Endothelial cell of hepatic sinusoid (primary cell): ENCODE results near the gene NLK.
"Not testable (repeated sequence)": the region's sequence is repeated elsewhere in the genome, so short reads cannot be mapped to it uniquely, and the experiment has no call there.

Source experiments
- in situ Hi-C: cut with HindIII; loops from 2 replicates; pipeline ENCODE4 v1.10.0; 2017; ENCODE audit warnings: low sequenced_read_pairs

NLK gene

DNA sequence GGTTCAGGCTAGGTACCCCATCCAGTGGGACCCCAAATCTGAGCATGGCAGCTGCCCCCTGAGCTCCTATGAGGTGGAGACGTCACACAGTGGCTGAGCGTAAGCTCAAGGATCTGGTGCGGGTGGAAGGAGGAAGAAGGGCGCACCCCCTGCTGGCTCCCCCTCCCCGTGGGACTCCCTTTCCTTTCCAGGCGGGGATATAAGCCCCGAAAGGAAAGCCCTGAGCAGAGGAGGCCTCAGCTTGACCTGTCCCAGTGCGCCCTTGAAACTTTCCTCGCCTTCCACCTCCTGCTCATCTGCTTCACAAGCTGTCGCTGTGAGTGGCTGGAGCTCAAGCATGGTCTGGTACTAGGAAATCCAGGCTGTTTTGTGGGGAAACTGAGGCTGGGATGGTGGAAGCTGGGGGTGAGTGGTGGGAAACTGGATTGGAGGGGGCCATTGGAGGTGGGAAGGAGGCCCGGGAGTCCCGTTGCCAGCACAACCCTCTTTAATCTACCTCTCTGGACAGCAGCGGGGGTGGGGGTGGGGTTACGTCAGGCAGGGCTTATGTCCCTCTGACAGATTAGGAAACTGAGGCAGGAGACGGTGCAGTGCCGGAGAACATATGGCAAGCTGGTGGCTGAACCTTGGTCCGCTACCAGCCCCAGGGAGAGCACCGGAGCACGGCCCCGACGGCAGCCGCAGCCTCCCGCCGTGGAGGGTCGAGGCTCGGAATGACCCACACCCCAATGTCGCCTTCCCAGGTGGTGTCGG, 184.3 kb downstream of the NLK start:
- in situ Hi-C loops = no loop called here

DNA sequence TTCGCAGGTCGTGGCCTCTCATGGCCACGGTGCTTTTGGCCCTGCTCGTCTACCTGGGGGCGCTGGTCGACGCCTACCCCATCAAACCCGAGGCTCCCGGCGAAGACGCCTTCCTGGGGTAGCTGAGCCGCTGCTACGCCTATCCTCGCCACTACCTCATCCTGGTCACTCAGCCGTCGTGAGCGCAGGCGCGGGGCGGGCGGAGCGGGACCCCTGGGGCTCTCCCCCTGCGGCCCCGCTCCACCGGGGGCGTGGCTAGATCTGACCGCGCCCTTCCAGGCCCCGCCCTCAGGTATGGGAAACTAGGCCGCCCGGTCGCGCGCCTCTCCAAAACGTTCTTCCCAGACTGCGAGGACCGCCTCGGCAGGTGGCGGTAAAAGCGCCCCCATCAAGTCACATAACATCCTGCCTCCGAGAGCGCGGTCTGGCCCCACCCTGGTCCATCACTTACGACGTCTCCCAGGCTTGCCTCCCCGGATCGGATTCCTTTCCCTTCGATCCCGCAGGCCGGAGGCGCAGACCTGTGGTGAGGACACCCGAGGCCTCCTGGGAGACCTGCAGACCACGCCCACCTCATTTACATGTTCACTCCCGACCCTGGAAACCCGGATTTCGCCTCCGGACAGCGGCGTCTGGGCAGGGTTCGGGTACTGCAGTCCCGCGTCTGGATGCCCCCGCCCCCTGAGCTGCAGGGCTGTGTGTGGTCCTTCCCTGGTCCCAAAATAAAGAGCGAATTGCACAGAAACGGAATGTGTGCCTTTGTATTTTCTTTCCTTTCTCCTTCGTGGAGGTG, 185.0 kb downstream of the NLK start:
- in situ Hi-C loops = no loop called here

DNA sequence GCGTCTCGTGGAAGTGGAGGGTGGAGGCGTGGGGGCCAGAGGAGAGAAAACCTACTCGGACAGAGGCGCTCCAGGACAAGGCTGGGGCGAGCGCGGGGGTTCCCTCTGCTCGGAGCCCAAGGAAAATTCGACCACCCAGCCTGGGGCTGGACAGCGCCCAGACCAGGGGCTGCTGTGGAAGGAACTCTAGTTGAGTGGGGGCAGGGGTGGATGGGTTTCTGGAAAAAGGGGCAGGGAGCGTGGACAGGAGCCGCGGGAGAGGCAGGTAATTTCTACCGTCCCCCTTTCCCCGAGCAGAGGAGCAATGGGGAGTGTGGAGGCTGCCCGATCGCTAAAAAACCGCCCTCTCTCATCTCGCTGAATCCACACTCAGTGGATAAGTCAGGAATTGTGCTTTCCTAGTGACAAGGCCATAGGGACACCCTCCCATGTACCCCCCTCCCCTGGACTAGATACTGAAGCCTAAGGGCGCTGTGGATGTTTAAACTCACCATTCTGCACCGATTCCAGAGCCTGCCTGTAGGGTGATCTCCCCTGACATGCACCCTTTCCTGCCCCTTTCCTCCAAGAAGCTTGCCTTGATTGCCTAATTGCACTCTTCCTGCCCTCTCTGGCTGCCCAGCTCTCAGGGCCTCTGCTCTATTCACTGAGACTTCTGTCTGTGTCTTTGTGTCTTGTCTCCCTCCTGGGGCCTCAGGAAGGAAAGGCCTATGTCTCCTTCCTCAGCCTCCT, 185.8 kb downstream of the NLK start:
- in situ Hi-C loops = no loop called here

DNA sequence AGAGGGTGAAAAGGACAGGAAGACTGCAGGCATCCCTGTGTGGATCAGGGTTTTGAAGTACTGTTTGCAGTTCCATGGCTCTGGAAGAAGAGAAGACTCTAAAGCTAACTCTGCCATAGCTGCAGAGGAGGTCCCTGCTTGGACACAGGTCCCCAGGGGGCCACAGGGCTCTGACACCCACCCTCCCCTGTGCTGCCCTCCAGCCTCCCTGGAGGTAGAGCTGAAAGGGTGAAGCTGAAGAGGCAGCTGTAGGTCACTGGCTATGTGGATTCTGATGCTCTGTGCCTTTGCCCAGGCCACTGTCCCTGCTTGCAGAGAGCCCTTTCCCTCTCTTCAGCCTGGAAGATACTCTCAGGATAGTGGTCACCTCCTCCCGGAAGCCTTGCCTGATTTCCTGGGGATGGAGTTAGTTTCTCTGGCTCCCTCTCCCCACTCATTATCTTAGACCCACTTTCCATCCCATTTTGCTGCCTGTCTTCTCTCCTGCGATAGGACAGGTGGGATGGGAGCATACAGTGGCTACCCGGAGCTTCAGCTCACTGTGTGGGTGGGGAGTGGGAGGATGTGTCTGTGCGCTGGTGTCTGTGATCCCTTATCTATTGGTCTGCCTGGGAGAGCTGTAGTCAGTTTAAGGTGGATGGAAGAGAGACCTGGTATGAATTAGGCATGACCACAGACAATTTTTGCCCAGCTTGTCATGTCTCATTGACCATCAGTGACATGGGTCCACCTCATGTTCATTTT, 186.7 kb downstream of the NLK start:
- in situ Hi-C loops = no loop called here

DNA sequence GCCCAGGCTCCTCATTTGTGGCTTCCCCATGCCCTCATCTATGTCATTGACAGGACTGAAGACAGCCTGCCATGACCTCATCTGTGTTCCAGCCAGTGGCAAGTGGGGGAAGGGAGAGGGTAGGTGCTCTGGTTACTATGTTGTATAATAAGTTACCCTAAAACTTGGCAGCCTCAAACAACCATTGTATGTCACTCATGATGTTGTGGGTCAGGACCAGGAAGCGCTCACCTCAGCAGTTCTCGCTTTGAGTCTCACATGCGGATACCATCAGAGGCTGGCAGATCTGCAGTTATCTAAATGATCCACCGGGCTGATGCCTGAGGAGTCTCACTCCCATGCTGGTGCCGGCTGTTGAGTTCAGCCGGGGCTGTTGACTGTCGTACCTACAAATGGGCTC, 187.5 kb downstream of the NLK start:
- in situ Hi-C loops = no loop called here

DNA sequence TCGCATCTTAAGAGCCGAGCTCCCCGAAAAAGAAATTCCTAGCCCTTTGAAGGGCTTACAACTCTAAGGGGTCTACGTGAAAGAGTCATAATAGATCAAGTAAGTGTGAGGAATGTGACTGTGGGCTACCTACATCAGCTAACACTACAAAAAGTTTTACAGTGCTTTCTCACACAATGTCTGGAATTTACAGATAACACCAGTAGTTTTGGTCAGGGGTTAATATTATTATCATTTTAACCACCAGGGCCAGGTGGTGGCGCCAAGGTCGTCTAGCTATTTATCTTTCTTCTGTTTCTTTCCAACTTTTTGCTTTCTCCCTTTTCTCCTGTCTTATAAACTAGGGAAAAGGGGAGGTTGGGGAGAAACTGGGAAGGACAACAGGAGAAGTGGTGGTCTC, 188.1 kb downstream of the NLK start:
- in situ Hi-C loops = not testable (repeated sequence)

DNA sequence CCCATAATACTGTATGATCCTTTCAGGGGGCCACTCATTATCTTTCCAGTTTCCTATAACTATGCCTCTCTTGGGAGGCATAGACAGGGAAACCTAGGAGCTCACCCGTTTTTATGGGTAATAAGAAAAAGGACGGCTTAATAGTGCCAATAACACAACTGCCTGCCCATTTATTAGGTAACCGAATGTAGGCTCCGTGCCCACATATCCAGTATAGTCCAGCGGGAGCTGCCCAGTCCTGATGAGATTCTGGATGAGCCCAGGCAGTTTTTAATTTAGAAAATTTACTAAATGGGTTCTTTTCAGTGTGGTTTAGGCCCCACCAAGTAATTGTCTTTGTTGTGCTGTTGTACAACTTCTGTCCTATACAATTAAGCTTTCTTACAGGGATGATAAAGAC, 189.1 kb downstream of the NLK start:
- in situ Hi-C loops = not testable (repeated sequence)

DNA sequence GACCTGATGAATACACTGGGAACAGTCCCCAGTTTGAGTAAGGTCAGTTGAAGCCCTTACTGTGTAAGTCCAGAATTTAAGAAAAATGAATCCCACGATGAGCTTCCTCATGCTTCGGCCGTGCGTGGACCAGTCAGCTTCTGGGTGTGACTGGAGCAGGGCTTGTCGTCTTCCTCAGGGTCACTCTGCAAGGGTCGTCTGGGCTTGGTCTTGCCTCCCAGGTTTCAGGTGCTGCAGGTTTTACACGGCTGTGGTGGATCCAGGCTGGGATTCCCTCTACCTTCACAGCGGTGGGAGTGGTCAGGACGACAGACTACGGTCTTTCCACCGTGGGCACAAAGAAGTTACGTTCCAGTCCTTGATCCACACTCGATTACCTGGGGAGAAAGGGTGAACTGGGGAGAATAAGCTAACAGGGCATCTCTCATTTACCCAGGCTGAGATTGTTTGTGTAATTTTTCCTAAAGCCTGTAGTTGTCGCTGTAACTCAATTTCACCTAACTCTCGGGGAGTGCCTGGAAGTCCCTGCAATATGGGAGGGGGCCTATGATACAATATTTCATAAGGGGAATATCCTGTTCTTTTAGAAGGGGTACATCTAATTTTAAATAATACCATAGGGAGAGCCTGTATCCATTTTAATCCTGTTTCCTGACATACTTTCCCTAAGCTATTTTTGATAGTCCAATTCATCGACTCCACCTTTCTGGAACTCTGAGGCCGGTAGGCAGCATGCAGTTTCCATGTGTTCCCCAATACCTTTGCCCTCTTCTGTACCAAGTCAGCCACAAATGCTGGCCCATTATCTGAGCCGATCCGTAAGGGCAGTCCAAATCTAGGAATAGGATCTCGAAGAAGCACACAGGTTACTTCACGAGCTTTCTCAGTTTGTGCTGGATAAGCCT, 190.7 kb downstream of the NLK start:
- in situ Hi-C loops = not testable (repeated sequence)

DNA sequence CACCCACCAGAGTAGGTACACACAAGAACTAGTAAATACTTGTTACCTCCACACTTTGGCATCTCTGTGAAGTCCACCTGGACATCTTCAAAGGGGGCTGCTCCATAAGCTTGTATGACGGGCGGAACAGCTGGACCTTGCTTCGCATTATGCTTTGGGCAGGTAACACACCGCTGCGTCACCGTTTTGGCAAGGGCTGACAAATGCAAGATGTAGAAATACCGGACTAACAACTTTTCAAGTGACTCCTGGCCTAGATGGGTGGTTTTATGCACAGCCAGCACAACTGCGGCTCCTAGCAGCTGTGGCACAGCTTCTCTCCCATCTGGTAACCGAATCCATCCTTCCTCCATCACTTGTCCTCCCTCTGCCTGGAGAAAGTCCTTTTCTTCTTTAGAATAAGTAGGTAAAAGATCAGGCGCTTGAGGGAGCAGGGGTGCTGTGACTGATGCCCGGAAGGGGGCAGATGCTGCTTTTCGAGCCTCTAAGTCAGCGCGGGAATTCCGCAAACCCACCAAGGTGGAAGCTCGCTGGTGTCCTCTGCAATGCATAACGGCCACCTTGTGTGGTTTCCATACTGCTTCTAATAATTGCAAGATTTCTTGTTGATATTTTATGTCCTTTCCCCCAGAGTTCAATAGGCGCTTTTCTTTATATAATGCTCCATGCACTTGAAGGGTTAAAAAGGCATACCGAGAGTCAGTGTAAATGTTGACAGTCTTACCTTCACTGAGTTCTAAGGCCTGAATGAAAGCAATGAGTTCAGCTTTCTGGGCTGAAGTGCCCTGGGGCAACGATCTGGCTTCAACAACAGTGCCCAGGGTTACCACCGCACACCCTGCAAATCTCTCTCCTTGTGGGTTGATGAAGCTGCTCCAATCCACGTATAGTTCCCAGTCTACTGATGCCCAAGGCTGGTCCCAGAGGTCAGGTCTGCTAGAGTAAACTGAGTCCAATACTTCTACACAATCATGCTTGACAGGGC, 191.7 kb downstream of the NLK start:
- in situ Hi-C loops = not testable (repeated sequence)

DNA sequence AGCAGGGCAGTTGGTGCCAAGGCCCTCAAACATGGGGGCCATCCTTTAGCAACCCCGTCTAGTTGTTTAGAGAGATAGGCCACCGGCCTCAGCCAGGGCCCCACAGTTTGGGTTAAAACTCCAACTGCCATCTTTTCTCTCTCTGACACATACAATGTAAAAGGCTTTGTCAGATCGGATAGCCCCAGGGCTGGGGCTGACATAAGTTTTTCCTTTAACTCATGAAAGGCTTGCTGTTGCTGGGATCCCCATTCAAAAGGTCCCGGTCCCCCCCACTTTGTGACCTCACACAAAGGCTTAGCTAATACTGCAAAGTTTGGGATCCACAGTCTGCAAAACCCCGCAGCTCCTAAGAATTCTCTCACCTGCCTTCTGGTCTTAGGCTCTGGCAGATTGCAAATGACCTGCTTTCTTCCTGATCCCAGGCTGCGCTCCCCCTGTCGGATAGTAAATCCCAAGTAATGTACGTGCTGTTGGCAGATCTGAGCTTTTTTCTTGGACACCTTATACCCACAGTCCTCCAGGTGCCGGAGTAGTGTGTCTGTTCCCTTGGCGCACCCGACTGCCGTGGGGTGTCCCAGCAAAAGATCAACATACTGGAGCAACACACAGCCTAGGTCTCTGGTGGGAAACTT, 192.7 kb downstream of the NLK start:
- in situ Hi-C loops = not testable (repeated sequence)

DNA sequence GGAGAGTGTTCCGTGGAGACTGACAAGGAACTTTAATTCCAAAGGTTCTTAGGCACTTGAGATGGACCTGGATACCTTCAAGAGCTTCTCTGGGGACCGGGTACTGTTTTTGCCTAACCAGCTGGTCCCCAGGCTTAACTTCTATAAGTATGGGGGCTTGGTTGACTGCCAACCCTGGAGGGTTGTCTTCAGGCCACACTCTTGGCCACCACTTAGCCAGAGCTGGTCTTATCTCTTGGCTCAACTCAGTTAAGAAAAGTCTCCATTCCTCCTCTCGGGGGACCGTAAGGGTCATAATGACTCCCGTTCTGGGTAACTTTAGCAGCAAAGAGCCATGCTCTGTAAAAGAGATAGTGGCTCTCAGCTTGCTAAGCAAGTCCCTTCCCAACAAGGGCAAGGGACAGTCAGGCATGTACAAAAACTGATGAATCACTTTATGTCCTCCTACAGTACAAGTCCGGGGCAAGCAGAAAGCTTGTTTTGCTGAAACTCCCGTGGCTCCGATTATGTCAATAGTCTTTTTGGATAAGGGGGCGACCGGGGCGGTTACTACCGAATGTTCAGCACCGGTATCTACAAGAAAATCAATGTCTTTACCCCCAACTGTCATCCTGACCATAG, 193.7 kb downstream of the NLK start:
- in situ Hi-C loops = not testable (repeated sequence)

DNA sequence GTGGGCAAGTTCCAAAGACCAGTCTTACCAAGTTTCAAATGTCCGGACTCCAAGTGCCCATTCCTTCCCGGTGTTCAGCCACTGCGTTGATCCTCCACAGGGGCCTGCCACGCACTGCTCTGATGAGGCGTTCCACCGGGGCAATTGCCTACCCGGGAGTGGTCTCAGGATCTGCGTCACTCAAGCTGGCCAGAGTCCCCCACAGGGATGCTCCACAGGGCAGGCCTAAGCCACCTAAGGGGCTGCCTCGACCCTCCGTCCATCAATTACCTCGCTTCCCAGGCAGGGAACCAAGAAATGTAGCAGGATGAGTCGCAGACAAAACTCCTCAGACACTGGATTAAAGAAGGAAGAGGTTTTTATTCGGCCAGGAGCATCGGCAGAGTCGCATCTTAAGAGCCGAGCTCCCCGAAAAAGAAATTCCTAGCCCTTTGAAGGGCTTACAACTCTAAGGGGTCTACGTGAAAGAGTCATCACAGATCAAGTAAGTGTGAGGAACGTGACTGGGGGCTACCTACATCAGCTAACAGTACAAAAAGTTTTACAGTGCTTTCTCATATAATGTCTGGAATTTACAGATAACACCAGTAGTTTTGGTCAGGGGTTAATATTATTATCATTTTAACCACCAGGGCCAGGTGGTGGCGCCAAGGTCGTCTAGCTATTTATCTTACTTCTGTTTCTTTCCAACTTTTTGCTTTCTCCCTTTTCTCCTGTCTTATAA, 196.2 kb downstream of the NLK start:
- in situ Hi-C loops = not testable (repeated sequence)

DNA sequence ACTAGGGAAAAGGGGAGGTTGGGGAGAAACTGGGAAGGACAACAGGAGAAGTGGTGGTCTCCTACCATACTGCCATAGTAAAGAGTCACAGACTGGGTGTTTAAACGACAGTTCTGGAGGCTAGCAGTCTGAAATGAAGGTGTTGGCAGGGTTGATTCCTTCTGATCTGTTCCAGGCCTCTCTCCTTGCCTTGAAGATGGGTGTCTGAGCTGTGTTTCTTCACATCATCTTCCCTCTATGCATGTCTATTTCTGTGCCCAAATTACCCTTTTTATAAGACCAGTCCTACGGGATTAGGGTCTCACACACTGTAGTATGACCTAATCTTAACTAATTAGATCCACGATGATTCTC, 196.8 kb downstream of the NLK start:
- in situ Hi-C loops = no loop called here

DNA sequence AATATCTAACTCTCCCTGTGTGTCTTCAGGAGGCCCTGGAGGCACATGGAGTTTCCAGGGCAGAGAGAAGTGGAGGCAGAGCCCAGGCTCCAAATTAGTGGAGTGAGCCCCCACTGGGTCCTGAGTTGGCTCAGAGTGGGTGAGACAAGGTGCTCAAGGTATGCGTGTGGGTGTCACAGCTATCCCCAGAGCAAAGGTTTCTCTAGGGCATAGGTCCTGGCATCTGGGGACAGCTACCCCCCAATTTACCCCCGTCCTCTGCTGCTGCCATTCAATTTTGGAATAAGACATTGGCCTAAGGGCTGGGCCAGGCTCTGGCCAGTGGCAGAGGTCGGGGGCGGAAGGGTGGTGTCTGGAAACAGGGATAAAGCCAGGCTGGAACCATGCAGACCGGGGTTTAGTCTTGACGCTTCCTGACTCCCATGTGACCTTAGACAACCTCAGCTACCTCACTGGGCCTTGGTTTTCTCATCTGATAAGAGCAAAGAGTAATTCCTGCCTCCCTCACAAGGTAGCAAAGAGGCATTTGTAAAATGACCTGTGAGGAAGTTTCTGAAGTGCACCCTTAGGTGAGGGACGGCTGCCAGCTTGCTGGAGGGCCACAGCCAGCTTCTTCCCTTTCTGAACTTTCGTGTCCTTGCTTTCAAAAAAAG, 198.3 kb downstream of the NLK start:
- in situ Hi-C loops = no loop called here

DNA sequence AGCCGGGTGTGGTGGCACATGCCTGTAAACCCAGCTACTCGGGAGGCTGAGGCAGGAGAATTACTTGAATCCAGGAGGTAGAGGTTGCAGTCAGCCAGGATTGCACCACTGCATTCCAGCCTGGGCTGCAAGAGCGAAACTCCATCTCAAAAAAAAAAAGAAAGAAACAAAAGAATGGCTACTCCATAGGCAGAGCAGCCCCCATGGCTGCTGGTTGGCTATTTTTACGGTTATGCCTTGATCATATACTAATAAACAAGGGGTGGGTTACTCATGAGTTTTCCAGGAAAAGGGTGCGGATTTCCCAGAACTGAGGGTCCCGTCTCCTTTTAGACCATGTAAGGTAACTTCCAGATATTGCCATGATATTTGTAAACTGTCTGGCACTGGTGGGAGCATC, 200.3 kb downstream of the NLK start:
- in situ Hi-C loops = no loop called here

DNA sequence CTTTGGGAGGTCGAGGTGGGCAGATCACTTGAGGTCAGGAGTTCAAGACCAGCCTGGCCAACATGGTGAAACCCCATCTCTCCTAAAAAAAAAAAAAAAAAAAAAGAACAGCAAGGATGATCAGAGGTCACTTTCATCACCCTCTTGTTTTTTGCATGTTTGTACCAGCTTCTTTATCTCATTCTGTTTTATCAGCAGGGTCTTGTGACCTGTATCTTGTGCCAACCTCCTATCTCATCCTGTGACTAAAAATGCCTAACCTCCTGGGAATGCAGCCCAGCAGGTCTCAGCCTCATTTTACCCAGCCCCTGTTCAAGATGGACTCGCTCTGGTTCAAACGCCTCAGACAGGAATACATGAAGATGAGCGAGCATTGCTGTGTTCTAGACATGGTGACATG, 200.8 kb downstream of the NLK start:
- in situ Hi-C loops = not testable (repeated sequence)

DNA sequence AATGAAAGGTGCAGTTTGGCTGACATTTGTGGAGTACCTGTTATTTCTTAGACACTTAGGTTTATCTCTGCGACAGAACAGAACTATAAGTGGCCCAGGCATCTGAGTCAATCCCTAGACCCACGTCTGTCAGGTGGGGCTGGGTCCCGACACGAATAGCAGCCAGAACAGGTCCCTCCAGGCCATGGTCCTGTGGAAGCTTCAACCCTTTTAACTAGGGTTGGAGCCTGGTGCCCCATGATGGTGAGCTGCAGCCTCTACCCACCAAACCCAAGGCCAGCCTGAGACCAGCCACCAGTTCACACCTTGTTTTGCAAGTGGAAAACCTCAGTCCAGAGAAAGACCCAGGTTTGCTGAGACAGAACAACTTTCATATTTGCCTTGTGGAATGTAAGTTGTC, 202.0 kb downstream of the NLK start:
- in situ Hi-C loops = no loop called here
